LoVo (cell line): ENCODE data around the gene ZMPSTE24.
"Not testable (repeated sequence)": the region's sequence is repeated elsewhere in the genome, so short reads cannot be mapped to it uniquely, and the experiment has no call there.

Source experiments
- DNase-seq: peaks from one replicate; pipeline ENCODE4 v3.0.0-alpha.2; 2016; ENCODE audit warnings: low spot score

Gene ZMPSTE24

DNA sequence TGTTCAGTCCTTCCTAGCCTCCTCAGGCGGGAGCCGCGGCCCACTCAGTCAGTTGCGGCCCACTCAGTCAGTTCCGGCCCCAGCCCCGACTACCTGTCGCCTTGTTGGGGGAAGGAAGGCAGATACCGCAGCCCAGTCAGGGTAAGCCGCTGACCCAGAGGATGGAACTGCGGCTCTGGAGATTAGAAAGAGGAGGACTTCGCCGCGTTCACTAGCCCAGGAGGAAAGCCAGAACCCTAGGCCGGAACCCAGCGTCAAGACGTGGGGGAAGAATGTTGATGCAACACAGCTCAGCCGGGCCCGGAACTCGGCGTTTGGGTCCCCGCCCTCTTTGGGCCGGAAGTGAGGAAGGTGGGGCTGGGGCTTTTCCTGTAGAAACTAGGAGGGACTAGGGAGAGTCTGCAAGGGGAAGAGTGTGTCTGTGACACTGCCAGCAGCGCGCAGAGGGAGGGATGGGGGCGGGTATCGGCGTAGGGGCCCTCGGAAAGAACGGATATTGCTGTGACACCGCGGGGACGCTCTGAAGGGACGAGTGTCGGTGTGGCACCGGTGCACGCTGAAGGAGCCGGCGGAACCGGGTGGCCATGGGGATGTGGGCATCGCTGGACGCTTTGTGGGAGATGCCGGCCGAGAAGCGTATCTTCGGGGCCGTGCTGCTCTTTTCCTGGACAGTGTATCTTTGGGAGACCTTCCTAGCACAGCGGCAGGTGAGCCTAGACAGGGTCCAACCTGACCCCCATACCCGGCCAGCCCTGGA, at the start of gene ZMPSTE24:
Gene ZMPSTE24 (plus strand): TSS at position 549 of the 757 bp plus-strand sequence. CDS start 36 bp downstream, at position 585.
- DNase-seq, result peak; percentile 97

GRCh38 chr1:40210511-40211204, 47.4 kb upstream of the ZMPSTE24 start:
- no peak for DNase-seq

DNA sequence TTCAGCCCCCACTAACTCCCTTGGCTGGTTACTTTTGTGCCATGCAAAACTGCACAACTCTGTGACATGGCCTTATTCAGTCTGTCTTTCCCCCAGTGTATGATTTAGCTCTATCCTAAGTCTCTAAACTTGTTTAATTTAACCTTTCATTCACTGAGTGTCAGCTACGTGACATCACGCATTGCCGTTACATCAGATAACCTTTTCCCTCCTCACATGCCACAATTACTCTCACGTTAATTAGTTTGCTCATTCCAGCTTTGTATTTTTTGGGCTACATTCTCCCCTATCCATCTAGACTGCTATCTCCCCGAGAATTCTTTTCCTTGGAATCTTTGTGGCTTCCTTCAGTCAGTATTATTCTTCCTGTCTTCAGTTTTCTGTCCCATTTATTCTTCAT, 39.7 kb upstream of the ZMPSTE24 start:
- DNase-seq, result no peak

DNA sequence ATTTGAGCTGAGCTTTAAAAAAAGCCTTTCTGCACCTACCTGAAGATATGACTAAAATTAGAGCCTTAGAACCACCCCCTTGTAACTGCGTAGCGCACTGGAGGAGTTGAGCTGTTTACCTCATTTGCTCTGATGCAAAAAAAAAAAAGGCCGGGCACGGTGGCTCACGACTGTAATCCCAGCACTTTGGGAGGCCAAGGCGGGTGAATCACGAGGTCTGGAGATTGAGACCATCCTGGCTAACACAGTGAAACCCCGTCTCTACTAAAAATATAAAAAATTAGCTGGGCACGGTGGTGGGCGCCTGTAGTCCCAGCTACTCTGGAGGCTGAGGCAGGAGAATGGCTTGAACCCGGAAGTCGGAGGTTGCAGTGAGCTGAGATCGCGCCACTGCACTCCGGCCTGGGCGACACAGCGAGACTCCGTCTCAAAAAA, 36.5 kb upstream of the ZMPSTE24 start:
- DNase-seq, result not testable (repeated sequence)

DNA sequence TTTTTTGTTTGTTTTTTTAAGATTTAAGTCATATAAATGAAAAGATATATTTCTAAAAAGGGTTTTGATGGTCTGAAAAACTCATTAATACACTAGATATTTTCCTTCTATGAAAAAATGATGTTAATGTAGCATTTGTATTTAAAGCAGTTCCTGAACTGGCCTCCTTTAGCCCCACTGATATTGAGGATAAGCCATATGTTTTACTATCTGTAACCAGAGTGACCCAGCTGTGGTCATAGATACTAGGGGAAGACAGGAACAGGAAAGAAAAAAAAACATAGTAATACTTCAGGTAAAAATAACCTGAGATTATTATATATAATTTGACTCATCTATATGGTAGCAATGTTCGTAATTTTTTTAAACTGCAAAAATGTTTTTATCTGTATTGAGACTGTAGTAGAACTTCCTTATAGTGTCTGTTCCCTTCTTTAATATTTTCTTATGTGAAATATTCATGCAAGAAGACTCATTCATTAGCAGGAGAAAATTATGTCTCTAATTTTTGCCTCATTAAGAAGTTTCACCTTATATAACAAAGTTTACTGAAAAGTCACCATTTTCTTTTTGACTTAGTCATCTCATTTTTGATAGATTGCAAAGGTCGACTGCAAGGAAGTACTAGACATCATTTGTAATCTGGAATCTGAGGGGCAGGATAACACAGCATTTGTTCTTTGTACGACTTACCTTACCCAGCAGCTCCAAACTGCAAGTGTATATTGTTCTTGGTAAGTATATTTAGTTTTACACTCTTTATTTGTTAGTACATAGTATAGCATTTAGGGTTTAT, 35.9 kb upstream of the ZMPSTE24 start:
- DNase-seq, result no peak

DNA sequence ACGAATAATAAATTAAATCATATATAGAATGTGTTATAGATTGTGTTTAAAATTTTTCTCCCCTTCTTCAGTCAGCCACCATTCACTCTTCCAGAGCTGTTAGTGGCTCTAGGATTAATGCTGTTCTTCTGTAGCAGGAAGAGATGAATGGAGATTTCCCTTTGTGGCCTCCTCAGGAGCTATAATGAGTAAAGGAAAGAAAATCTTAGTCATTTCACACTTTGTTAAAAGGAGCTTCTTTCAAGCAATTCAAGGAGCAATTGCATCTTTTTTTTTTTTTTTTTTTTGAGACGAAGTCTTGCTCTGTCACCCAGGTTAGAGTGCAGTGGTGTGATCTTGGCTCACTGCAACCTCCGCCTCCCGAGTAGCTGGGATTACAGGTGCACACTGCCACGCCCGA, 34.0 kb upstream of the ZMPSTE24 start:
- DNase-seq, result no peak

DNA sequence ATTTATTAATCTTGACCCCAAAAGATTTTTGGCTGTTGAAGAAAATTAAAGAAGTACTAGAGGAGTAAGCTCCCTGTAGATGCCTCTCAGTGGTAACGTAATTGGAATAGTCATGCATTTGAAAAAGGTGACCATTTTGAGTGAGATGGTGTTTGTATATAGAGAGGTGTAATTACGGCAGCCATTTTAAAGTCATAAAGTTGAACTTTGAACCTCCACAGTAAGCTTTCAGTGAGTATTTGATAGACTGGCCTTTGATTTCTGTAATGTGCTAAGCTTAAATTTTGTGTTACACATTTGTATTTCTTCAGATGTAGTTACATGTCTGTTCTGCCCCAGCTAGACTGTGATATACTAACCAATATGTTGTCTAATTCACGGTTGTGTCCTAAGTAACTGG, 31.8 kb upstream of the ZMPSTE24 start:
- DNase-seq, result peak; percentile 4

DNA sequence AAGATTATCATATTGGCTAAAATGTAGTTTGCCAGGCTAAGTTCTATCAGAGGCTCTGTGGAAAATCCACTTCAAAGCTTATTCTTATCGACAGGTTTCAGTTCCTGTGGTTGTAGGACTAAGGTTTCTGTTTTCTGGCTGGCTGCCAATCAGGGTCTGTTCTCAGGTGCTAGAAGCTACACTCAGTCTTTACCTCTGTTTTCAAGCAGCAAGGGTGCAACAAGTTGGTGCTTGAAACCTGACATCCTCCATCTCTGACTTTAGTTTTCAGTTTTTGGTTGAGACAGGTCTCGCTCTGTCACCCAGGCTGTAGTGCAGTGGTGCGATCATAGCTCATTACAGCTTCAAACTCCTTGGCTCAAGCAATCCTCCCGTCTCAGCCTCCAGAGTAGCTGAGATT, 25.6 kb upstream of the ZMPSTE24 start:
- no peak for DNase-seq

DNA sequence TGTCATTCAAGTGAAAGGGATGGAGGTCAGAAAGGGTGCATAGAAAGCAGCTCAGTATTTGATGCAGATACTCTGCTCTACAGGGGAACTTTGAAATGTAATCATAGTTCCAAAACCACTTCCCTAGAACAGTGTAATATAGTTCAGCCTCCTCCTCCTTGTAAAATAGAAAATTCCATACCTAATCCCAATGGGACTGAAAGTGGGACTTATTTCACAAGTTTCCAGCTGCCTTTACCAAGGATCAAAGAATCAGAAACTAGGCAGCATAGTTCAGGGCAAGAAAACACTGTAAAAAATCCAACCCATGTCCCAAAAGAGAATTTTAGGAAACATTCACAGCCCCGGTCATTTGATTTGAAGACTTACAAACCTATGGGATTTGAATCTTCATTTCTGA, 18.4 kb upstream of the ZMPSTE24 start:
- no peak for DNase-seq

DNA sequence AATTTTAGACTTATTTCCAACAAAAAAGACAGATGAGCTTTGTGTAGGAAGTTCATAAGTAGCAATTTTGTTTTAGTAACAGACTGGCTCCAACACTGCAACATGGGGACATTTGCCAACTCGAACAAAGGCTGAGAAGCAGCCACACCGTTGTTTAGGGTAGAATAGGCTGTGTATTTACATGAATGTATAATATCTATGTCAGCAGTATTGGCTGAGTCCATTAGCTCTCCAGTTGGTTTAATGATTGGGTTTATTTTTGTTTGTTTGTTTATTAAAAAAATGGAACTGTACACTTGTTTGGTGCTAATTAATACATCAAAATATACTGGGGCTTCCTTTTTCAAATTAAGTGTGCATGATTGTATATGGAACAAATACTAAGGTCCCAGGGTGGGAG, 17.6 kb upstream of the ZMPSTE24 start:
- no peak for DNase-seq

GRCh38 chr1:40241362-40241761, 16.7 kb upstream of the ZMPSTE24 start:
- DNase-seq, result no peak

DNA sequence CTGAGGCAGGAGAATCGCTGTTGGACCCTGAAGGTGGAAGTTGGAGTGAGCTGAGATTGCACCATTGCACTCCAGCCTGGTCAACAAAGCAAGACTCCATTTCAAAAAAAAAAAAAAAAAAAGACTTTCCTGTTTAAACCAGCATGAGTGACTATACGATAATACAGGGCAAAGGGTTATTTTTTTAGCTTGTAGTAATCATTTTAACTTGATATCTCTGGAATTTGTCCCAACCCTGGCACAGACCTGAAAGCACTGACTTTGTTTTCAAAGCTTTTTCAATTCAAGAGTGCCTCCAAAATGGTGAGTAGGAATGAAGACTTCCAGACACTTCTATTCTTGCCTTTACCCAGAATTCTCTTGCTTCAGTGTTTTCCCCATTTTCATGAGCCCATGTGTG, 14.7 kb upstream of the ZMPSTE24 start:
- no peak for DNase-seq

DNA sequence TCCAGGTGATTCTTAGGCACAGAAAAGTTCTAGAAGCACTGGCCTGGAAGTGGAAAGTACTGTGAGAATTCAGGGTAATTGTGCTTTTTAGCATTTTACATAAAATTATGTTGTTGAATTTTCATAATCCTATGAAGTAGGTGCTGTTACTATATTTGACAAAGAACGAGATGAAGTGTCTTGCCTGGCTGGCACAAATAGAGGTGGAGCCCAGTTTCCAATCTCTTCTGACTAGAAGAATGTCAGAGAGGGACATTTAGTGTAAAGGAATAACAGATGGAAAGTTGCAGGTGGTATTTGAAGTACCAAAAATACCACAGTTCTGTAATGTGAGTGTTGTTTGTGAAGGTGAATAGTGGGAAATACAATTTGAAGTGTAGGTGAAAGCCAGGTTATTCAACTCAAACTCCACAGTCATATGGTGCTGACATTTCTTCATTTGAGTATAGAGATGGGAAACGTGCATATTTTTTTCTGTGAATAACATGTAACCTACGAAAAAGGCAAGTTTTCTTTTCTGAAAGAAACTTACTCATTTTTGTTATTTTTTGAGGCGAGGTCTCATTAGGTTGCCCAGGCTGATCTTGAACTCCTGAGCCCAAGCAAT, 13.8 kb upstream of the ZMPSTE24 start:
- no peak for DNase-seq

GRCh38 chr1:40245686-40246085, 12.3 kb upstream of the ZMPSTE24 start:
- DNase-seq, result no peak

DNA sequence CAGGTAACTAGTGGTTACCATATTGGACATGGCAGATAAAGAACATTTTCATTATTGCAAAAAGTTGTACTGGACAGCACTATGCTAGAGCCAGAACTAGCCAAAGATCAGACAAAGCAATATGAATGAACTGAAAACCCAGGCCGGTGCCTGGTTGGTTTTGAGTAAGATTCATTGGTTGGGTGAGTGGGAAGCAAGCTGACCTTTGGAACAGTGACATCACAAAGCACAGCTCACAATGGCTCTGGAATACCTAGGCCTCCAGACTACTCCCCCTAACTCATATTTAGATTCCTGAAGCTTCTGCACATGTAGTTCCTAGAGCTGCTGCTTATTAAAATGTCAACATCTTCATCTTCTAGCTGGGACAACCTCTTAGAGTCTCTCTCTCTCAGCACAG, 10.4 kb upstream of the ZMPSTE24 start, which contains the start of gene TMCO2:
Gene TMCO2 (plus strand): TSS at position 283 of the 400 bp plus-strand sequence. CDS start 57 bp downstream, at position 340.
- no peak for DNase-seq

DNA sequence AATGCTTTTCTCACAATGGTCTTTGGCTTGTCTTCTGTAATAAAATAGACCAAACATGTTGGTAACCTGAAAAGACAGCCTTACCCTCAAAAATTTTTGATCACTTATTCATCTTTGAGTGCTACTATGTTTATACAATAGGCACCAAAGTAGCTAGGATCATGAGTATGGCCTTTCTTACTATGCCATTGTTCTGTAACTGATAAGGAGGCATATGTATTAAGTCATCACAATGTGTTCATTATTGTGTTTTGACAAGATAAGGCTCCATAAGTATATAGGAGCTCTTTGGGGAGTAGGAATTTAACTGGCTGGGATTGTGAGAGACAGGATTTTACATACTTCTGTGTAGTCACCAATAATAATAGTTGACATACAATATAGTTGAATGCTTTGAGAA, 9.6 kb upstream of the ZMPSTE24 start:
- DNase-seq, result no peak

- no peak for DNase-seq
Measured at GRCh38 chr1:40251456-40251855, 6.6 kb upstream of the ZMPSTE24 start.

- DNase-seq, result no peak
Measured at GRCh38 chr1:40252601-40253000, 5.4 kb upstream of the ZMPSTE24 start.

- no peak for DNase-seq
Measured at GRCh38 chr1:40255231-40255630, 2.8 kb upstream of the ZMPSTE24 start.

- peak; percentile 14 for DNase-seq
Measured at GRCh38 chr1:40256401-40257084, 1.5 kb upstream of the ZMPSTE24 start.

DNA sequence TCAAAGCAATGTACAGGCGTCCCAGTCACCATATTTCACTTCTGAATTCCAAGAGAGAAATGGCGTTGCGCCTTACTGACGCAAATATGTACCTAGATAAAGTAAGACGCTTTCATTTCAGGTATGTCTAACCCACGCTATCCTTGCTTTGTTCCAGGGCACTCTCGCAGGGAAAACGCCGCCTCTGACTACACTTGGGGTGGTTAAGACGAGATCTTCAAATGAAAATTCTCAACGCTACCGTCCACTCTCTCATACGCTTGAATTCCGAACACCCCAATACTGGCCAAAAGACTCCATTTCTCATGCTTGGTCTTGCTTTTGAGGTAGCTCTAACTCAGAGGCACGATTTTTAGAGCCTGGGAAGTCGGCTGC, 736 bp upstream of the ZMPSTE24 start:
- DNase-seq, result no peak

DNA sequence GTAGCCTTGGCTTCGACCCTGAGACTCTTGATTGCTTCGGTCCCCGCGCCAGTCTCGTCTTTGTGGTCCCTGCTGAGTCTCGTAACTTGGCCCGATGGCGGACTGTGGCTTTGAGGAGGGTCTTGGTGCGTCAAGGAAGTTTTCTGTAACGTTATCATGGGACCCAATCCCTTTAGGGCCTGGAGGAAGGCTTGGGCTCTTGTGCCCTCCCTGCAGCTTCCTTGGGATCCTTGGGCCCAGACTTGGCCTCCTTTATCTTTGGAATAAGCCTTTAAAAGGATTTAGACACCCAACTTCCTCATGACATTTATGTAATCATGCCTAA, 371 bp downstream of the ZMPSTE24 start:
- no peak for DNase-seq
